Loucy (cell line): ENCODE results near the gene EDC4.

Experiments
- CTCF ChIP-seq: fragments of 200-600 bp; sonication (generic); conservative IDR thresholded peaks from 2 replicates; pipeline ENCODE4 v1.5.1; 2014; ENCODE audit warnings: mild to moderate bottlenecking, antibody characterized with exemption, low read length
- EZH2phosphoT487 ChIP-seq: fragments of 200-600 bp; IDR thresholded peaks from 2 replicates; pipeline ENCODE4 v1.6.1; 2018; ENCODE audit warnings: antibody characterized with exemption, mild to moderate bottlenecking, moderate library complexity, borderline replicate concordance

GRCh38 chr16:67907397-67908180, 34.7 kb downstream of the EDC4 start:
- TF ChIP-seq CTCF (no peak), EZH2phosphoT487 (no peak)
